Measurements from ENCODE around the gene KRT85. TPM values are rescaled to one million over a fixed set of nuclear protein-coding genes. Genes with fewer than 3 reads are reported as not detected.
A peak's percentile ranks its signal among the peaks of the same experiment; 100 is the strongest.

The KRT85 gene
- total RNA-seq, 4 donors from 2014 or later, result not detected

GRCh38 chr12:52372216-52373154 is 5.2 kb upstream of the KRT85 start:
- intact Hi-C loops (cut with DNase I), result loop anchor here (5.0 to 10.0 kb wide), 4 partner anchors 135 to 612 kb away; partner anchors contain the start of gene KRT74
- H3K9me3 ChIP-seq, result no peaks in the 10 kb centered on the region
- H3K27ac ChIP-seq (replicated peaks in 1 of 4), result peak overlapping the region in 3 of 4 donors; percentile 31 to 66 (median 45)
- peaks cover 0 to 18% (median 13%) of the 10 kb centered on the region in 4 donors for H3K4me1 ChIP-seq
- DNase-seq (ENCODE audit: extremely low spot score), result peak; percentile 94
- H3K4me3 ChIP-seq, result no peak overlapping the region
- 44% methylated on average over 10 of the region's 10 CpGs for WGBS
- H3K27me3 ChIP-seq, result peaks cover 0 to 1% (median 0%) of the 10 kb centered on the region in 4 donors
- TF ChIP-seq POLR2AphosphoS5 (IDR thresholded peaks at IDR 0.05) (peak in 1 of 2 donors; percentile 22), EP300 (IDR thresholded peaks at IDR 0.05) (no peak)
- TF ChIP-seq, protein P1, sequence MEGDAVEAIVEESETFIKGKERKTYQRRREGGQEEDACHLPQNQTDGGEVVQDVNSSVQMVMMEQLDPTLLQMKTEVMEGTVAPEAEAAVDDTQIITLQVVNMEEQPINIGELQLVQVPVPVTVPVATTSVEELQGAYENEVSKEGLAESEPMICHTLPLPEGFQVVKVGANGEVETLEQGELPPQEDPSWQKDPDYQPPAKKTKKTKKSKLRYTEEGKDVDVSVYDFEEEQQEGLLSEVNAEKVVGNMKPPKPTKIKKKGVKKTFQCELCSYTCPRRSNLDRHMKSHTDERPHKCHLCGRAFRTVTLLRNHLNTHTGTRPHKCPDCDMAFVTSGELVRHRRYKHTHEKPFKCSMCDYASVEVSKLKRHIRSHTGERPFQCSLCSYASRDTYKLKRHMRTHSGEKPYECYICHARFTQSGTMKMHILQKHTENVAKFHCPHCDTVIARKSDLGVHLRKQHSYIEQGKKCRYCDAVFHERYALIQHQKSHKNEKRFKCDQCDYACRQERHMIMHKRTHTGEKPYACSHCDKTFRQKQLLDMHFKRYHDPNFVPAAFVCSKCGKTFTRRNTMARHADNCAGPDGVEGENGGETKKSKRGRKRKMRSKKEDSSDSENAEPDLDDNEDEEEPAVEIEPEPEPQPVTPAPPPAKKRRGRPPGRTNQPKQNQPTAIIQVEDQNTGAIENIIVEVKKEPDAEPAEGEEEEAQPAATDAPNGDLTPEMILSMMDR (IDR thresholded peaks at IDR 0.05), result peak; percentile 64 to 84 (median 75)
- no peaks in the 10 kb centered on the region for H3K36me3 ChIP-seq

DNA sequence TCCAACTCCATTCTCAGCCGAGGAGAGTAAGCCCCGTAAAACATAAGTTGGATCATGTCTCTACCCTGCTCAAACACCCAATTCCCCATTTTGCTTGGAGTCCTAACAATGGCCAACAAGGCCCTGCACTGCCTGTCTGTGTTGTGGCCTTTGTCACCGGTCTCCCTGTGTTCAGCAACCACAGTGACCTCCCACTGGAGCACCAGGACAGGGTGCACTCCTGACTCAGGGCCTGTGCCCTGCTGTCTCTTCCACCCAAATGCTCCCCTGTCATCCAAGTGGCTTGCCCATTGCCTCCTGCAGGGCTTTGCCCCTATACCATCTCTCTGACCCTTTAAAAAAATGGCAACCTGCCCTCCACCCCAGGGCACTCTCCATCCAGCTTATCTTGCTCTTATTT is 4.4 kb upstream of the KRT85 start:
- Histone ChIP-seq H3K4me1 (peaks cover 0 to 18% (median 13%) of the 10 kb centered on the region in 4 donors), H3K27me3 (no peaks in the 10 kb centered on the region), H3K27ac (replicated peaks in 1 of 4) (peak overlapping the region; percentile 25 to 66 (median 38)), H3K9me3 (no peaks in the 10 kb centered on the region), H3K4me3 (no peak overlapping the region), H3K36me3 (no peaks in the 10 kb centered on the region)
- DNase-seq (ENCODE audit: extremely low spot score), result no peak
- TF ChIP-seq EP300 (IDR thresholded peaks at IDR 0.05), result no peak
- TF ChIP-seq POLR2AphosphoS5 (IDR thresholded peaks at IDR 0.05), result no peak
- no peak for TF ChIP-seq POLR2A (IDR thresholded peaks at IDR 0.05; ENCODE audit: low read depth)
- TF ChIP-seq, protein P1 (IDR thresholded peaks at IDR 0.05), result no peak
- intact Hi-C loops (cut with DNase I), result loop anchor here (5.0 to 10.0 kb wide), 4 partner anchors 136 to 613 kb away; partner anchors contain the start of gene KRT74
- WGBS, result 88% methylated on average over 3 of the region's 3 CpGs

- Histone ChIP-seq H3K4me1 (peaks cover 0 to 18% (median 13%) of the 10 kb centered on the region in 4 donors), H3K27ac (replicated peaks in 1 of 4) (peak overlapping the region; percentile 25 to 66 (median 38)), H3K4me3 (no peak overlapping the region), H3K36me3 (no peaks in the 10 kb centered on the region), H3K27me3 (no peaks in the 10 kb centered on the region), H3K9me3 (no peaks in the 10 kb centered on the region)
- TF ChIP-seq, protein P1 (IDR thresholded peaks at IDR 0.05), result no peak
- TF ChIP-seq POLR2AphosphoS5 (IDR thresholded peaks at IDR 0.05), result no peak
- TF ChIP-seq POLR2A (IDR thresholded peaks at IDR 0.05; ENCODE audit: low read depth), result no peak
- TF ChIP-seq EP300 (IDR thresholded peaks at IDR 0.05), result no peak
- DNase-seq (ENCODE audit: extremely low spot score), result peak; percentile 95
- WGBS, result 65% methylated on average over 12 of the region's 12 CpGs
- intact Hi-C loops (cut with DNase I), result loop anchor here (5.0 to 10.0 kb wide), 4 partner anchors 136 to 614 kb away; partner anchors contain the start of gene KRT74
Measured at GRCh38 chr12:52370926-52371608, 3.8 kb upstream of the KRT85 start.

DNA sequence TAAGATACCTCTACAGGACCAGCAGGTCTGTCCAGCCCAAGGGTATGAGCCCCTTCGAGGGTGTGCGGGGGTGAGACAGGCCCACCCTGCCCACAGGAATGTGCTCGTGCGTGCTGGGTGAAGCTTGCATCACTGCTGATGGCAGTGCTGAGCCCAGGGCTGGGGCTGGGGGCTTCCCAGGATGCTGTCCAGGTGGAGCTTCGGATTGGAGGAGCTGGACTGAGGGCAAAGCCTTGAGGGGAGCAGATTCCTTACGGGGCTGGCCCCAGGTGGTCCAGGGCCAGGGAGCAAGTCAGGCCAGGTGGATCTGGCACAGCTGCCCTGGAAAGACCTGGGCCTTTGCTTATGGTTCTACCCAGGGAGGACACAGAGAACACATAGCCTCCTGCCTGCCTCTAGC is 2.5 kb upstream of the KRT85 start:
- DNase-seq (ENCODE audit: extremely low spot score), result no peak

More for the DNA sequence above, 2.5 kb upstream of the KRT85 start:
- no peaks in the 10 kb centered on the region for H3K36me3 ChIP-seq
- intact Hi-C loops (cut with DNase I), result loop anchor here (5.0 to 10.0 kb wide), 4 partner anchors 137 to 615 kb away; partner anchors contain the start of gene KRT74
- no peak for TF ChIP-seq POLR2A (IDR thresholded peaks at IDR 0.05; ENCODE audit: low read depth)
- TF ChIP-seq POLR2AphosphoS5 (IDR thresholded peaks at IDR 0.05), result no peak
- TF ChIP-seq EP300 (IDR thresholded peaks at IDR 0.05), result no peak
- TF ChIP-seq, protein P1 (IDR thresholded peaks at IDR 0.05), result no peak
- H3K4me3 ChIP-seq, result no peak overlapping the region
- H3K27me3 ChIP-seq, result no peaks in the 10 kb centered on the region
- H3K27ac ChIP-seq (replicated peaks in 1 of 4), result no peak overlapping the region
- WGBS, result 82% methylated on average over 2 of the region's 6 CpGs
- peaks cover 0 to 18% (median 13%) of the 10 kb centered on the region in 4 donors for H3K4me1 ChIP-seq
- H3K9me3 ChIP-seq, result no peaks in the 10 kb centered on the region

All from esophagus muscularis mucosa (tissue), 4 donors.